Adrenal gland (tissue), 5 donors: ENCODE measurements around the gene TP73.

Source experiments
- CTCF ChIP-seq, 6 experiments: fragments of 450-650 bp in 4 of 6; fragments of 200-600 bp in 2 of 6; sonication (generic) in 1 of 6; IDR thresholded peaks; 1 replicate in 5 of 6; 2 replicates in 1 of 6; pipeline versions ENCODE4 v1.5.1 to v1.8.0; 2016 to 2021; ENCODE audit warnings: antibody characterized with exemption in 6 of 6, mild to moderate bottlenecking in 2 of 6, moderate library complexity in 1 of 6
- POLR2A ChIP-seq, 2 donors: fragments of 450-650 bp; IDR thresholded peaks; one replicate each; pipeline ENCODE4 v1.6.1; 2017; ENCODE audit warnings: antibody characterized with exemption in 2 of 2, mild to moderate bottlenecking in 2 of 2, moderate library complexity in 1 of 2
- donor health status: DM: no; HTN: no; CAD: no.

DNA sequence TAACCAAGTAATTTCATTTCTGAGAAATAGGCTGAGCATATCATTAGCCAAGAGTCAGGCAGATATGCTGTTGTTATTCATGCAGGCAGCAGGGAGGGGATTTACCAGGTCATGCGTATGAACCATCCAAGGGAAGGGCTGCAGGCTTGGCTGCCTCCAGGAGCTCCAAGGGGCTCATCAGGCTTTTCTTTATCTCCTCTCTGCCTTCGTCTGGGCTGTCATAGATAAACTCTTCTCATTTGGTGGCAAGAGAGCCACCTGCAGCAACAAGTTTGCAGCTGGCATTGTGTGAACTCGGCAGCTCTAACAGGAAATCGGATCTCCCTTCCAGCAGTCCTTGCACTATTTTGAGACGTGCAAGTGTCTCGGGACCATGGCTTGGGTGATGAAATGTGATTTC is 107.5 kb downstream of the TP73 start:
- TF ChIP-seq CTCF (IDR thresholded peaks at IDR 0.05) (no peak), POLR2A (IDR thresholded peaks at IDR 0.05) (no peak)
